ENCODE measurements around the gene COL17A1. TPM values are rescaled to one million over a fixed set of nuclear protein-coding genes. Genes with fewer than 3 reads are reported as not detected.
A peak's percentile ranks its signal among the peaks of the same experiment; 100 is the strongest.

The COL17A1 gene
- total and polyA plus RNA-seq, 2 experiments from 2014 or later, result 1.1 to 1.3 TPM

DNA sequence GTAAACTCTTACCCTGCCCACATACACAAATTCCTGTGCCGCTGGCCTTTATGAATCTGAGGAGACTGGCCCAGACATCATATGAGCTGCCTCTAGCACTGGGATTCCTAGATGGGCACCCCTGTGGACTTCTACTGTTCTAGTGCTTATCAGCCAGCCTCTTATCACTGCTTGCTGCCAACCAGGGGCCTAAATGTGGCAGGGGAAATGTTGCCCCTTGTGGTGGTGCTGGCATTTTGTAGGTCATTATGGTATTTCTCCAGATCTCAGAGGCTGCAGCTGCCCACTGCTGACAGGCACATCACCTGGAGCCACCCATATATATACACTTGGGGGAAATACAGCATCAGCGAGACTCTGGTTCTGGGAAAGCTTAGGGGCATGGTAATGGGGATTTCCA is 41.7 kb upstream of the COL17A1 start:
- Histone ChIP-seq H3F3A (replicated peaks; ENCODE audit: low read depth) (no peaks in the 10 kb centered on the region), H3K27me3 (ENCODE audit: insufficient read depth) (no peaks in the 10 kb centered on the region), H3K4me1 (ENCODE audit: insufficient read depth) (peaks cover 10% of the 10 kb centered on the region), H3K4me2 (no peak overlapping the region), H3K9me2 (ENCODE audit: insufficient read depth) (no peaks in the 10 kb centered on the region), H3K79me2 (replicated peaks; ENCODE audit: insufficient read depth) (no peaks in the 10 kb centered on the region), H3K27ac (ENCODE audit: low read depth) (no peak overlapping the region), H3K4me3 (no peak overlapping the region), H2AFZ (no peak overlapping the region), H4K20me1 (replicated peaks; ENCODE audit: insufficient read depth) (no peaks in the 10 kb centered on the region), H3K36me3 (ENCODE audit: insufficient read depth) (no peaks in the 10 kb centered on the region)
- TF ChIP-seq CTCF (conservative IDR thresholded peaks at IDR 0.05; ENCODE audit: low read depth in 2 of 2) (peak; percentile 55 to 58), POLR2AphosphoS5 (IDR thresholded peaks at IDR 0.05; ENCODE audit: low read depth) (no peak)
- peaks cover 10% of the 10 kb centered on the region for H3K36me3 Mint-ChIP-seq (ENCODE audit: low read depth)
- no peaks in the 10 kb centered on the region for H3K9me3 Mint-ChIP-seq
- H3K4me1 Mint-ChIP-seq, result peaks cover 23% of the 10 kb centered on the region
- peak; percentile 92 for ATAC-seq
- no peak overlapping the region for H3K4me3 Mint-ChIP-seq
- no peak overlapping the region for H3K27ac Mint-ChIP-seq
- DNase-seq (ENCODE audit: low spot score), result peak; percentile 58
- peaks cover 3% of the 10 kb centered on the region for H3K27me3 Mint-ChIP-seq (ENCODE audit: insufficient read depth, low read depth, poor library complexity)

- H3F3A ChIP-seq (replicated peaks; ENCODE audit: low read depth), result peaks cover 4% of the 10 kb centered on the region; the same call in 1 of the 2 replicates
- 0 out of 2 replicates have a peak overlapping the region, but pooled peaks have one; percentile 71 for H3K4me3 ChIP-seq
- ATAC-seq, result no peak
- no peaks in the 10 kb centered on the region for H3K9me2 ChIP-seq (ENCODE audit: insufficient read depth)
- no peak overlapping the region for H3K27ac ChIP-seq (ENCODE audit: low read depth)
- peaks cover 10% of the 10 kb centered on the region for H3K27me3 Mint-ChIP-seq (ENCODE audit: insufficient read depth, low read depth, poor library complexity)
- peak overlapping the region; percentile 85 for H3K4me3 Mint-ChIP-seq
- DNase-seq (ENCODE audit: low spot score), result no peak
- no peak overlapping the region for H3K27ac Mint-ChIP-seq
- peak overlapping the region; percentile 78; the same call in 1 of the 2 replicates for H3K4me2 ChIP-seq
- no peaks in the 10 kb centered on the region for H4K20me1 ChIP-seq (replicated peaks; ENCODE audit: insufficient read depth)
- no peak overlapping the region for H2AFZ ChIP-seq
- H3K27me3 ChIP-seq (ENCODE audit: insufficient read depth), result no peaks in the 10 kb centered on the region
- H3K36me3 ChIP-seq (ENCODE audit: insufficient read depth), result no peaks in the 10 kb centered on the region
- peak in 1 of 2 experiments; percentile 32; a peak in 1 of 4 replicates for TF ChIP-seq CTCF (conservative IDR thresholded peaks at IDR 0.05; ENCODE audit: low read depth in 2 of 2)
- no peak for TF ChIP-seq ETS1 (IDR thresholded peaks at IDR 0.05)
- no peak for TF ChIP-seq JUNB (IDR thresholded peaks at IDR 0.05; ENCODE audit: unreplicated experiment)
- no peaks in the 10 kb centered on the region for H3K9me3 Mint-ChIP-seq
- peaks cover 10% of the 10 kb centered on the region for H3K36me3 Mint-ChIP-seq (ENCODE audit: low read depth)
- peaks cover 34% of the 10 kb centered on the region for H3K4me1 Mint-ChIP-seq
- no peaks in the 10 kb centered on the region for H3K79me2 ChIP-seq (replicated peaks; ENCODE audit: insufficient read depth)
- peaks cover 14% of the 10 kb centered on the region; the same call in 1 of the 2 replicates for H3K4me1 ChIP-seq (ENCODE audit: insufficient read depth)
Observed at GRCh38 chr10:104123397-104123796, 37.7 kb upstream of the COL17A1 start.
